H7 (cell line): ENCODE results near the gene GTF2F2. TPM values are rescaled to one million over a fixed set of nuclear protein-coding genes. Genes with fewer than 3 reads are reported as not detected.
"Not testable (repeated sequence)": the region's sequence is repeated elsewhere in the genome, so short reads cannot be mapped to it uniquely, and the experiment has no call there.

ENCODE experiments used
- DNase-seq: peaks from one replicate; pipeline ENCODE4 v3.0.0; 2012
- H3K27me3 ChIP-seq: 2 replicates; pipeline ENCODE4 v1.6.0; 2011; ENCODE audit warnings: mild to moderate bottlenecking, low read length; ENCODE audit not compliant: control insufficient read depth, insufficient read depth
- H3K36me3 ChIP-seq: replicated peaks from 2 replicates; pipeline ENCODE4 v1.5.1; 2011; ENCODE audit warnings: low read length; ENCODE audit not compliant: control insufficient read depth, insufficient read depth
- H3K4me3 ChIP-seq: 2 replicates; pipeline ENCODE4 v1.5.1; 2011; ENCODE audit warnings: low read depth, mild to moderate bottlenecking, control low read depth, low read length, moderate library complexity; ENCODE audit not compliant: insufficient read depth
- total RNA-seq: library from RNA; depleted of rRNA; stranded (reverse); fragments of >200 nt; shearing (Covaris generic); gene quantifications from 2 replicates; pipeline ENCODE4 v1.2.3, GENCODE V29; 2014

Gene GTF2F2
- total RNA-seq, 1 experiment from 2014 or later = 30.6 TPM

GRCh38 chr13:45226024-45226423 is 105.7 kb downstream of the GTF2F2 start:
- H3K27me3 ChIP-seq = no peaks in the 10 kb centered on the region
- H3K4me3 ChIP-seq = no peak overlapping the region
- DNase-seq = no peak
- H3K36me3 ChIP-seq = no peaks in the 10 kb centered on the region

- no peak for DNase-seq
- Histone ChIP-seq H3K27me3 (no peaks in the 10 kb centered on the region), H3K36me3 (no peaks in the 10 kb centered on the region), H3K4me3 (no peak overlapping the region)
Measured at GRCh38 chr13:45228002-45228401, 107.7 kb downstream of the GTF2F2 start.

GRCh38 chr13:45229172-45229571 is 108.9 kb downstream of the GTF2F2 start:
- no peaks in the 10 kb centered on the region for H3K36me3 ChIP-seq
- DNase-seq = no peak

DNA sequence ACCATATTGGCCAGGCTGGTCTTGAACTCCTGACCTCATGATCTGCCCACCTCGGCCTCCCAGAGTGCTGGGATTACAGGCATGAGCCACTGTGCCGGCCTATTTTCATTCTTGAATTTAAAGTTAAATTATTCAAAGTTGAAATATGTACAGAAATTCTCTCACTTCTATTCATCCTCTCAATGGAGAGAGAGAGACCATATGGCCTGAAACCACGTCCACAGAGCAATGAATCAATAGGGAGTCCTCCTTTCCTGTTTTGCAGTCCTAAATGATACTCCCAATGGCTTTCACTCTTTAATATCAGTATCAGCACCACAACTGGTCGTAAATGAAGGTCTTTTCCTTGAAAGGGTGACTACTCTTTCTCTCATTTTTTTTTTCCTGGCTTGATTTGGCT is 111.0 kb downstream of the GTF2F2 start:
- H3K4me3 ChIP-seq = no peak overlapping the region
- H3K27me3 ChIP-seq = no peaks in the 10 kb centered on the region
- DNase-seq = no peak
- no peaks in the 10 kb centered on the region for H3K36me3 ChIP-seq

More at GRCh38 chr13:45229172-45229571, 108.9 kb downstream of the GTF2F2 start:
- no peak overlapping the region for H3K4me3 ChIP-seq
- no peaks in the 10 kb centered on the region for H3K27me3 ChIP-seq

DNA sequence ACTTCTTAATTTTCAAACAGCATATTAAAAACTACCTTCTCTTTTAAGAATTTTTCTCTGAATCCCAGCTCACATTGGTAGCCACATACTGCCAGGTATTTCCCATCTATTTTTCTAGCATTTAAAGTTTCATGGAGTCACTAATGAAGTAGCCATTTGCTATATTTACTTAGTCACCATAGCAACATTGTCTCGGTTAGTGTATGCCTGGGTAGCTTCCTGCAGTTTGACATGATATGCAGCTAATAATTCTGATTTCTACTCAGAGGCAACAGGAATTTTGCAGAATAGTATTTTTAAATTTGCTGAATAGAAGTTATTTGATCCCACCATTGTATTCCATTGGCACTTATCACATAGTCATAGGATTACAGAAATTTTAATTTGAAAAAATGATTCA is 111.4 kb downstream of the GTF2F2 start:
- Histone ChIP-seq H3K4me3 (no peak overlapping the region), H3K36me3 (no peaks in the 10 kb centered on the region), H3K27me3 (no peaks in the 10 kb centered on the region)
- DNase-seq = no peak

DNA sequence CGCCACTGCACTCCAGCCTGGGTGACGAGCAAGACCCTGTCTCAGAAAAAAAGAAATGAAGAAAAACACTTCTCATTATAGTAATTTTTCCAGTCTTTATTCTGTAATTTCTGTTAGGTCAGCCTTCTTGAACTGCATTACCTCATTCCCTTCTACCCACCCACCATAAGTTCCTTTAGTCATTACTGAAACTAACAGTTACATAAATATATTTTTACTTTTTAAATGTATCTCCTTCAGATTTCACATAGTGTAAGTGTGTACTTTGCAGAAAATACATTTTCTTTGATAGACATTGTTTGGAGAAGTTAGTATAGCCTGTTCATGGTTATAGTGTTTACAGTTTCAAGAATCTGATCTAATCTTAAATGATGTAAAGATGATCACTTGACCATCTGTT is 112.3 kb downstream of the GTF2F2 start:
- H3K36me3 ChIP-seq = no peaks in the 10 kb centered on the region

DNA sequence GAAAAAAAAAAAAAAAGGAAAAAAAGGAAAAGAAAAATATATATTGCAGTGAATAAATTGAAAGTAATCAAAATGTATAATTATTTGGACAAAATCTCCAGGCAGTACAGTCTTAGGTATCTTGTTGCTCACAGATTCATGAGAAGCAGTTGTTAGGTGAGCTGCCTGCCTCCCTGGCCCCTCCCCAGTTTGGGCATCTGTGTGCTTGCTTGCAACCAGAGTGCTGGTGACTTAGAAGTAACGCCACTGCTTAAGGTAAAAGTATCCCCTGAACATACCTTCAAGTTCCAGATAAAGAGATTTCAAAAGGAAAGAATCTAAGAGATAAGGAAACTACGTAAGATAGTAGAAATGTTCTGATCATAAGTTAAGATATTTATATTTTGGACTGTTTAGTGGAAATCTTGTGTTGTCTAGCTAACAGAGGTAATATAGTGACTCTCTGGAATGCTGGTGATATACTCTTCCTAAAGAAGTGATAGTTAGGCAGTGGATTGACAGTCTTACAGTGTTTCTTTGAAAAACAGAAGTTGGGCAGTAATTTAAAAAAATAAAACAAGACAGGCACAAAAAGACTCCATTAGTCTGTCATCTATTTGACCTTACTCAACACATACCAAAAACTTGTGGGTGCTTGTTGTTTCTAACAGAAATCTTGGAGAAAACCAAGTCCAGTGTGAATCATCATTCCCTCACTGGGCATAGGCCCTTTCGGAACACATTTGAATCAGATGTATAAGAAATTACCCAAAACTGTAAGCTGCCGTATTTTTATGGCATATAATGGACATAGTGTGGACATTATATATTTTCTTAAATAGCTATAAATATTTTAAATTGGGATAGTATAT is 118.9 kb downstream of the GTF2F2 start:
- DNase-seq = no peak
- no peaks in the 10 kb centered on the region for H3K36me3 ChIP-seq
- no peak overlapping the region for H3K4me3 ChIP-seq
- H3K27me3 ChIP-seq = no peaks in the 10 kb centered on the region

More for the DNA sequence above, 112.3 kb downstream of the GTF2F2 start:
- H3K27me3 ChIP-seq = no peaks in the 10 kb centered on the region
- no peak overlapping the region for H3K4me3 ChIP-seq
- no peak for DNase-seq

GRCh38 chr13:45240143-45240542 is 119.8 kb downstream of the GTF2F2 start:
- DNase-seq = no peak
- H3K36me3 ChIP-seq = no peaks in the 10 kb centered on the region
- H3K4me3 ChIP-seq = no peak overlapping the region
- no peaks in the 10 kb centered on the region for H3K27me3 ChIP-seq

- DNase-seq = no peak
- no peak overlapping the region for H3K4me3 ChIP-seq
- no peaks in the 10 kb centered on the region for H3K36me3 ChIP-seq
- no peaks in the 10 kb centered on the region for H3K27me3 ChIP-seq
Measured at GRCh38 chr13:45242070-45242469, 121.8 kb downstream of the GTF2F2 start.

DNA sequence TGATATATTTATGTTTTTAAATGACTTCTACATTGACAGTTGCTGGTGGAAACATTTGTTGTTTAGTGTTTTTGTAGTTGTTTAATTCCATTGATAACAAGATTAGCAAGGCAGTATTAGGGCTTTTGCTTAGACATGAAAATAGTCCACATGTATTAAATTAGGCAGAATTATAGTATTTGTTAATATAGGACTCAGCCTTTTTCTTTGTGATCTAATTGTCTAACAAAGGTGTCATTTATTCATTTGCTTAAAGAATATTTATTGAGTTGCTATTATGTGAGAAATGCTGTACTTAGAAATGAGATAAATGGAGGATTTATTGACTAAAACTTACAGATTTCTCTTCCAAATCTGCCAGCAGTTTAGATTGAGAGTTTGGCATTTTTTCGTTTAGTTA is 122.2 kb downstream of the GTF2F2 start:
- Histone ChIP-seq H3K27me3 (no peaks in the 10 kb centered on the region), H3K36me3 (no peaks in the 10 kb centered on the region), H3K4me3 (no peak overlapping the region)
- no peak for DNase-seq

DNA sequence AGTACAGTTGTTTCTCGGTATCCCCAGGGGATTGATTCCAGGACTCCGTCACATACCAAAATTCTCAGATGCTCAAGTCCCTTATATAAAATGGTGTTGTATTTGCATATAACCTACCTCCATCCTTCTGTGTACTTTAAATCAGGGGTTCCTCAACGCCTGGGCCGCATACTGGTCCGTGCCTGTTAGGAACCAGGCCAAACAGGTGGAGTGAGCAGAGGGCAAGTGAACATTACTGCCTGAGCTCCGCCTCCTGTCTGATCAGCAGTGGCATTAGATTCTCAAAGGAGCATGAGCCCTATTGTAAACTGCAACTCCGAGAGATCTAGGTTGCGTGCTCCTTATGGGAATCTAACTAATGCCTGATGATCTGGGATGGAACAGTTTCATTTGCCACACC is 122.8 kb downstream of the GTF2F2 start:
- Histone ChIP-seq H3K27me3 (no peaks in the 10 kb centered on the region), H3K4me3 (no peak overlapping the region), H3K36me3 (no peaks in the 10 kb centered on the region)
- no peak for DNase-seq

DNA sequence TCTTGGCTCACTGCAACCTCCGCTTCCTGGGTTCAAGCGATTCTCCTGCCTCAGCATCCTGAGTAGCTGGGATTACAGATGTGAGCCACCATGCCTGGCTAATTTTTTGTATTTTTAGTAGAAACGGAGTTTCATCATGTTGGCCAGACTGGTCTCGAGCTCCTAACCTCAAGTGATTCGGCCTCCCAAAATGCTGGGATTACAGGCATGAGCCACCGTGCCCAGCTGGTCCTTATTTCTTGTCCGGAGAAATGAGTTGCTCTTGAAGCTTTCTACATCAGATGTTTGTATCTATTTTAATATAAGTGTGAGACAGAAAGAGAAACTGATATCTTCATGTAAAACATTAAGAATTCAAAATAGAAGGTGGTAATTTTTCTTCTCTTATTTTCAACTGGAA is 124.4 kb downstream of the GTF2F2 start:
- H3K27me3 ChIP-seq, H3K4me3 ChIP-seq, H3K36me3 ChIP-seq, DNase-seq: not testable (repeated sequence)

- Histone ChIP-seq H3K27me3 (no peaks in the 10 kb centered on the region), H3K36me3 (no peaks in the 10 kb centered on the region; the same call in 1 of the 2 replicates), H3K4me3 (no peak overlapping the region)
- DNase-seq = no peak
Measured at GRCh38 chr13:45249662-45250061, 129.4 kb downstream of the GTF2F2 start.

DNA sequence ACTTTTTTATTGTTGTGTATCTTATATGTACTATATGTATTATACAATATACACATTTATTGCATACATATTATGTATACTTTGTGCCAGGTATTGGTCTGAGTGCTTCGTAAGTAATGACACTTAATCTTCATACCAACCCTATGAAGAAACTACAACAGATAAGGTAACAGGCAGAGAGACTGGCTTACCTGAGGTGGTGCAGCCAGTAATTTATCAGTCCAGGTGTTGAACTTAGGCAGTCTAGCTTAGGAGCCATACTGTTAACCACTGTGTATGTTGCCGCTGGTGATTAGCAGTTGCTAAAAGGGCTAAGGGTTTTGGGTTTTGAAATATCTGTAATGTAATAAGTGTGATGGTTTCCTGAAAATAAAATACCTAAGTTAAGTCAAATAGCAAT is 134.1 kb downstream of the GTF2F2 start:
- DNase-seq = no peak
- Histone ChIP-seq H3K36me3 (no peaks in the 10 kb centered on the region; the same call in 1 of the 2 replicates), H3K27me3 (no peaks in the 10 kb centered on the region), H3K4me3 (no peak overlapping the region)

- Histone ChIP-seq H3K36me3 (no peaks in the 10 kb centered on the region; the same call in 1 of the 2 replicates), H3K4me3 (no peak overlapping the region), H3K27me3 (no peaks in the 10 kb centered on the region)
- no peak for DNase-seq
Measured at GRCh38 chr13:45255247-45255987, 135.1 kb downstream of the GTF2F2 start.
